DMS153 treated with DMSO at 0.1 percent for 48 hours (cell line): ENCODE measurements around the gene CX3CR1.
"Not testable (repeated sequence)": the region's sequence is repeated elsewhere in the genome, so short reads cannot be mapped to it uniquely, and the experiment has no call there.

Experiments
- DNase-seq: peaks from one replicate; lab custom pipeline; 2025; ENCODE audit not compliant: unreplicated experiment; lab: John Stamatoyannopoulos, UW

CX3CR1 gene

GRCh38 chr3:39267631-39268548 is 11.9 kb downstream of the CX3CR1 start:
- no peak for DNase-seq

- DNase-seq, result no peak
Observed at GRCh38 chr3:39264053-39264452, 15.8 kb downstream of the CX3CR1 start.

- DNase-seq, result no peak
Observed at GRCh38 chr3:39263576-39263975, 16.3 kb downstream of the CX3CR1 start.

- DNase-seq, result no peak
Observed at GRCh38 chr3:39262846-39263245, 17.0 kb downstream of the CX3CR1 start.

GRCh38 chr3:39261726-39262125 is 18.1 kb downstream of the CX3CR1 start:
- no peak for DNase-seq

- no peak for DNase-seq
Observed at GRCh38 chr3:39260957-39261356, 18.9 kb downstream of the CX3CR1 start.

- DNase-seq, result no peak
Observed at GRCh38 chr3:39260318-39260717, 19.5 kb downstream of the CX3CR1 start.

- DNase-seq, result no peak
Observed at GRCh38 chr3:39255503-39256325, 24.1 kb downstream of the CX3CR1 start.

- DNase-seq, result no peak
Observed at GRCh38 chr3:39254806-39255449, 24.9 kb downstream of the CX3CR1 start.

GRCh38 chr3:39251576-39251975 is 28.3 kb downstream of the CX3CR1 start:
- DNase-seq, result no peak

GRCh38 chr3:39250116-39250747 is 29.6 kb downstream of the CX3CR1 start:
- no peak for DNase-seq

- DNase-seq, result no peak
Observed at GRCh38 chr3:39249453-39250115, 30.3 kb downstream of the CX3CR1 start.

- DNase-seq, result no peak
Observed at GRCh38 chr3:39241561-39241960, 38.3 kb downstream of the CX3CR1 start.

GRCh38 chr3:39237027-39237426 is 42.8 kb downstream of the CX3CR1 start:
- no peak for DNase-seq

GRCh38 chr3:39234651-39235050 is 45.2 kb downstream of the CX3CR1 start:
- no peak for DNase-seq

GRCh38 chr3:39232859-39233258 is 47.0 kb downstream of the CX3CR1 start:
- DNase-seq, result no peak

GRCh38 chr3:39230453-39230852 is 49.4 kb downstream of the CX3CR1 start:
- no peak for DNase-seq

- DNase-seq, result no peak
Observed at GRCh38 chr3:39228496-39228895, 51.3 kb downstream of the CX3CR1 start.

GRCh38 chr3:39227596-39227995 is 52.2 kb downstream of the CX3CR1 start:
- DNase-seq, result not testable (repeated sequence)

- no peak for DNase-seq
Observed at GRCh38 chr3:39226106-39226741, 53.6 kb downstream of the CX3CR1 start.
